GM18909 (cell line): ENCODE measurements around the gene MDC1.
A peak's percentile ranks its signal among the peaks of the same experiment; 100 is the strongest.

ENCODE experiments used
- ATAC-seq: cut with Tn5 transposase; IDR thresholded peaks from one replicate; pipeline ENCODE4 v1.9.1; 2021; ENCODE audit warnings: mild to moderate bottlenecking; ENCODE audit not compliant: unreplicated experiment, poor library complexity

The MDC1 gene

DNA sequence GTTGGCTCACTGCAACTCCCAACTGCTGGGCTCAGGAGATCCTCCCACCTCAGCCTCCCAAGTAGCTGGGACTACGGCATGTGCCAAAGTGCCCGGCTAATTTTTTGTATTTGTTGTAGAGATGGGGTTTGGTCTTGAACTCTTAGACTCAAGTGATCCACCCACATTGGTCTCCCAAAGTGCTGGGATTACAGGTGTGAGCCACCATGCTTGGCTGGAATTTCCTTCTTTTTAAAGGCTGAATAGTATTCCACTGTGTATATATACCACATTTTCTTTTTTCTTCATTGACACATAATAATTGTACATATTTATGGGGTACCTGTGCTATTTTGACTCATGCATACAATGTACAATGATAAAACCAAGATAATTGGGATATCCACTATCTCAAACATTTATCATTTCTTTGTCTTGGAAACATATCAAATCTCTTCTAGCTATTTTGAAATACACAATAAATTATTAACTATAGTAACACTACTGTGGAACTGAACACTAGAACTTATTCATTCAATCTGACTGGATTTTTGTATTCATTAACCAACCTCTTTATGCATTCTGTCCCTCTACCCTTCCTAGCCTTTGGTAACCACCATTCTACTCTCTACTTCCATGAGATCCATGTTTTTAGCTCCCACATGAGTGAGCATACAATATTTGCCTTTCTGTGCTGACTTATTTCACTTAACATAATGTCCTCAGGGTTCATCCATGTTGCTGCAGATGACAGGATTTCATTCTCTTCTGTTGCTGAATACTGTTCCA, 7.8 kb downstream of the MDC1 start:
- no peak for ATAC-seq

DNA sequence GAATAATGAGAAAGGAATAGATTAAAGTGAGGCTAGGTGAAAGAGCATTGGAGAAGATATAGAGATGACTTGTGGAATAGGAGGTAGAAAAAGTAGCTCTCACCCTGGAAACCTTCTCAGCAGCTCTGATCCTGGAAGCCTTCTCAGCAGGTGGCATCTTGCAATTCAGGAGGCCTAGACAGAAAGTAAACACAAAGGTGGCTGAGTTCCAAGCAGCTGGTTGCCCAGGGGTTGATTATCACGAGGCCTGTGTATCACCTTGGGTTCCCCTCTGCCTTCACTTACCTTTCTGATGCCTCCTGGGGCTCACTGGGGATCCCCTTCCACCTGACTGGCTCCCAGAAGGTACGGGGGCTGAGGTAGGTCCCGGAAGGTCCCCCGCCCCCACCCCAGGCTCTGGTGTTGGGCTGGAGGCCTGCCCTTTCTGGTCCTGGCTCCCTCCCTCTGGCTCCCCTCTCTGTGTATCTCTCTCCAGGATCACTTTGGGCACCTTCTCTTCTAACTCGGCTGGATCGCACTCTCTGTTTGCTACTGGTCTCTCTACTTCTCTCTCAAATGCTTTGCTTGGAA, 9.7 kb downstream of the MDC1 start:
- ATAC-seq: no peak

DNA sequence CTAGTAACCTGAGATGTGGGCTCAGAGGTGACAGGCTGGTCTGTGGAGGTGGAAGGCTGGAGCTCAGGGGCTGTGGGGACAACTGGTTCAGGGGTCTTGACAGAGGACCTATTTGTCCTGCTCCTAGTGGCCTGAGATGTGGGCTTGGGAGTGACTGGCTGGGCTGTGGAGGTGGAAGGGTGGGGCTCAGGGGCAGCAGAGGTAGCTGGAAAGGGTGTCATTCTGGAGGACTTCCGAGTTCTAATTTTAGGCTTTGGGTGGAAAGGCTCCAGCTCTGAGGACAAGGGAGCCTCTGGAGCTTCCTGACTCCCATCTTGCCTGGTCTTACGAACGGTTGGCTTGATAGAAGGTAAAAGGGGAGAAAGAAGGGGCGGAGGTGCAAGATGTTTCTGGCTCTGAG, 11.5 kb downstream of the MDC1 start:
- no peak for ATAC-seq

DNA sequence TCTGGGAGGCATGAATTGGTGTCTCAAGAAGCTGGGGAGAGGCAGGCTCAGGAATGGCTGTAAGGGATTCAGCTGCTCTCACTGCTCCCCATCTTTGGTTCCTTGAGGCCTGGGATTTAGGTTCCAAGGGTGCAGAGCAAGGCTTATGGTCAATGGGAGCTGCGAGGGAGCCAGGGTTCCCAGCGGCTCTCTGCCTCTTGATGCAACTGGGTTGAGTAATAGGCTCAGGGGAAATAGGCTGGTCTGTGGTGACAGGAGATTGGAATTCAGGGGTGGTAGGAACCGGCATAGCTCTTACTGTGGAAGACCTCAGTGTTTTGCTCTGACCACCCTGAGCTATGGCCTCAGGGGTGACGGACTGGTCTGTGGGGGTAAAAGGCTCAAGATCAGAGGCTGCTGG, 13.3 kb downstream of the MDC1 start:
- no peak for ATAC-seq

DNA sequence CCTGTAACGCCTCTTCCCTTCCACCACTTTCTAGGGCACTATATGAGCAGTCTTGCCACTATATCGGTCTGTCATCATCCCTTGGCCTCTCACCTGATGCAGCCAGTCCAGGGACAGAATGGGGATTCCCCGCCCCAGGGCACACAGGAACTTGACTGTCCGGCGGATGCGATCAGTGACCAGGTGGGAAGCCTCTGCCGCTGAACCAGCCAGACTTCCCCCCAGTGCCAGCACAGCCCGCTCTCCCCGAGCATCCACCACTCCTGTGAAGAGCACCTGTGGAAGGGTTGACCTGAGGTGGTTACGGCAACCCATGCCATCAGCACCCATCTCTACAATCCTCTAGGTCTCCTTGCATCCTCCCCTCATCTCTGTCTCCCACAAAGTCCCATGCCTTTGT, 14.1 kb downstream of the MDC1 start:
- ATAC-seq: no peak

DNA sequence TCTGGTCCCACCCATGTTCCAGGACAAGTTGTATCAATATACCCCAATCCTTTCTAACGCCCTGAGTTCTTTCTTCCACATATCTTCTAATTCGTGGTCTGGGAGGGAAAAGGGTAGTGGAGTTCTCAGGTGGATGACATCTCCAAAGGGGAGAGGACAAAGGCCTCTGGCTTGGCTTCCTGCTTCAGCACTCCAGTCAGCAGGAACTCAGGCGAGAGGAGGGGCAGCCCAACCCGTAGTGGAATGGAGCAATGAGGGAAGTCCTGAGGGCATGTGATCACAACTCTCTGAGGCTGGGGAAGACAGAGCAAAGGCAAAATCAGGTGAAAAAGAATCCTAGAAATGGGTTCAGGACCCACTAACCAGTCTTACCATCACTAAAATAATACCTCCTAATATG, 16.7 kb downstream of the MDC1 start:
- no peak for ATAC-seq

DNA sequence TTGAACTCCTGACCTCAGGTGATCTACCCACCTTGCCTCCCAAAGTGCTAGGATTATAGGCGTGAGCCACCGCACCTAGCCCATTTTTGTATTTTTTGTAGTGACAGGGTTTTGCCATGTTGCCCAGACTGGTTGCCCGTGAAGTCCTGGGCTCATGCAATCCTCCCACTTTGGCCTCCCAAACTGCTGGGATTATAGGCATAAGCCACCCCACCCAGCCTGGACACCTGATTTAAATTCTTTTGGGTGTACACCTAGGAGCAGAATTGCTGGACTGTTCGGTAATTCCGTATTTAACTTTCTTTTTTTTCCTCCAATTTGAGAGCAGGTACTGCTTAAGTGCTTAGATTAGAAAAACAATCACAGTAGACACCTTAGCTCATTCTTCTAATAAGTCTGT, 20.6 kb downstream of the MDC1 start:
- ATAC-seq: no peak

DNA sequence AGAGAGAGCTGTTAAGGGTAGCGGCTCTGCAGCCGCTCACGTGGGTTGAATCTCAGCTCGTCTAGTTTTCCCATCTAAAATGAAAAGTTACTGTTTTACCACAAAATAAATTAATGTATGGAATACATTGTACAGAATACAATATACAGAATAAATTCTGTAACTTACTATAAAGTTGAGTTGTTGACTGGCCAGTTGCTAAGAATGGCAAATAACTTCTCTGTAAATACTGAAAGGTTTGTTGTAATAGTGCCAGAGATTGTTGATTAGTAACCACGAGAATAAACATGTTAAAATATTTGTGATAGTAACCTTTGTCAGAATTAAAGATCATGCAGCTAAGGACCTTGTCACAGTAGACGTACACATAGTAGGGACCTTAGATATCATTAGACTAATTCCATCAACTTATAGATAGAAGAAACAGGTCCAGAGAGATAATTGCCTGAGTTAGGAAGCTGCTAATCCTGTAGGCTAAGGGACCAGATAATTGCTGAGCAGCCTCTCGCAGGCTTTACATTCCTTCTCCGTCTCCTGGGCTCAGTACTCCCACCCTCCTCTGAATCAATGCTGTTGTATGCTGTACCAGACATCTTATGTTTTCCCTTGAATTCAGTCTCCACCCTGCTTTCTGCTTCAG, 25.8 kb downstream of the MDC1 start:
- no peak for ATAC-seq

DNA sequence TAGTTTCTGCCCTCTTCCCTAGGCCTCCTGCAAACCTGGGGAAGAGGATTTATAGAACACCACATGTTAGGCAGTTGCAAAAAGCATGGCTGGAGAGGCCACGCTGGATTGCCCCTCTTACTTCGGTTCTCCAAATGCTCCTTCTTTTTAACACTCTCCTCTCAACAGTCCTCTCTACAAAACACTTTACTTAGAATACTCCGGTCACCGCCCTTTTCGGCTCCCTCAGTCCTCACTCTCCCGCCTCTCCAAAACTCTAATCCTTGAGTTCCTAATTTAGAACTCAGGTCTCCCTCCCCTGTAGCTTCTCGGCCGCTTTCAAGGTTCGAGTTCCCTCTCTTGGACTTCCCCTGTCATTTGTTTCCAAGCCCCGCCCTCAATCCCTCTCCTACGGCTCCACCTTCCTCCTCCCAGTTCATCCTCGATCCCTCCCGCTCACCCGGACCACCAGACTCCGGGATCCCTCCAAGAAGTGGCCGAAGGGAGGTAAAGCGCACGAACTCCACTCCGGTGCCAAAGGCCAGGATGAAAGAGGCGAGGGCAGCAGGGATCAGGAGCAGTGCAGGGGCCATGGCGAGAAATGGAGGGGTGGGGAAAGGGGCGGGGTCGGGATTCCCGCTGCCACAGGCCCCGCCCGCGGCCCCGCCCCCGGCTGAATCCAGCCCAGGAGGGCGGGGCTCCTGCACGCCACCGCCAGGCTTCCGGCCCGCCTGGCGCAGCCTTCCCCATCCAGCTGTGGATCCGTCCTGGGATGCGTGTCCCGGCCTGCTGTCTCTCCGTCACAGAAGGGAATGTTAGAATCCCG, 26.5 kb downstream of the MDC1 start, which contains the start of gene NRM:
Gene NRM, minus strand, starts transcription at position 582 of the 805 bp plus-strand sequence. Its CDS starts 10 bp downstream, at position 572.
- ATAC-seq: peak; percentile 28

DNA sequence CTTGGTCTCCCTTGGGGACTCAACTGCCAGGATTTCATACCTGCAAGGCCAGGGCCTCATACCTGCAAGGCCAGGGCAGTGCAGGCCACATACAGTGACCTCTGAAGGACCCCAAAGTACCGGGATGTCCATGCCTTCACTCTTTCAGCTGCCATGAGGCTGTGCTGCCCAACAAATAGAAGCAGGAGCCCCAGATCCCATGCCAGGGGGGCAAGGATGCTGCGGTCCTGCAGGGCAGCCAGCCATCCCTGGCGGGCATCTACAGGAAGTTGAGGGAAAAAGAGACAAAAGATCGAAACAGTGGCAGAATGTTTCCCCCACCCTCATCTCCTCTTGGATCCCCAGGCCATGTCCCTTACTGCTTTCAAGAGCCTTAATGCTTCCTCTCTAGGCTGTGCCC, 27.1 kb downstream of the MDC1 start:
- no peak for ATAC-seq

DNA sequence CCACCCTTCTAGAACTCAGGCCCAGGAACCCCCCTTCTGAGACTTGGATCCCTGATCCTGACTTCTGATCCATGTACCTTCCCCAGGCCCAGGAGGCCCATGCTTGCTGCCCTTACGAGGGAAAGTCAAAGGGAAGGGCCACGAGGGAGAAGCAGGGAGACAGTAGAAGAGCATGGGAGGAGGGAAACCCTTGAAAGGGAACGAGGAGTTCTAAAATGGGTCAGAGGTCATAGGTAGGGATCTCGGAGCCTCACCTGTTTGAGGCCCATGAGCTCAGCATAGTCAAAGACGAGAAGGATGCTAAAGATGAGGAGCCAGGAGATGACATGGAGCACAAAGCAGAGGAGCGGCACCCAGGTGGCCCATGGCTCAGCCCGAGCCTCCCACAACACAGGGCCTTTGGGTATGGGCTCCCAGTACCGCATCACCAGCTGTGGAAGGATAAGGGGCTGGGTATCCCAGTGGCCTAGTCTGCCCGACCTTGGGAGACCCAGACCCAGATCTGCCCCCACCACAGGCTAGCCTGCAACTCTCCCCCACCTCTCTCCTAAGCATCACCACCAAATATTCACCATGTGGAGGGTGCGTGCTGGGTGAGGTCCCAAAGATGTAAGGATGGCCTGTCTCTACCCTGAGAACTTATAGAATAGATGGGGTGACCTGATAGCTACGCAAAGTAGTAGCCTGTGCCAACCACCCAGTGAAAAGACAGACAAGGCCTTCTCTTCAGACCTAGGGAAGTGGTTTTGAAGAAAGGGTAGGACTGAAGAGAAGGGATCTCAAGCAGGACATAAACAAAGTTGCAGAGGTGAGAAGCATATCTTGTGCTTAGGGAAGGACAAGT, 27.8 kb downstream of the MDC1 start:
- no peak for ATAC-seq

DNA sequence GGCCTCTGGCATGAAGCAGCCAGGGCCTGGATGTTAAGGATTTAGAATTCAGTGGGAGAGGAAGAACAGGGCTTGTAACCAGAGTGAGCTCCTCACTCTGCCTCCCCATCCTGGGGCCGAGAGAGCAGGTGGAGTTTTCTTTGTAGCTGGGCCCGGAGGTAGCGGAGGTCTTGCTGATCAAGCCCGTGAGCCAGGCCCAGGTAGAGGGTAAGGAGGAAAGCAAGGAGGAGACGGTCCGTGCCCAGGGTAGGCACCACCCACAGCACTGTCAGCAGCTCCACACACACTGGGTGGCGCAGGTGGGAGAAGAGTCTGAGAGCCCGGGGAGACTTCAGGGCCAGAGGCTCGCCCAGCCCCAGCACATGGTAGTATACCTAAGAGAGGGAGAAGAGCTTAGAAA, 28.5 kb downstream of the MDC1 start:
- ATAC-seq: no peak

DNA sequence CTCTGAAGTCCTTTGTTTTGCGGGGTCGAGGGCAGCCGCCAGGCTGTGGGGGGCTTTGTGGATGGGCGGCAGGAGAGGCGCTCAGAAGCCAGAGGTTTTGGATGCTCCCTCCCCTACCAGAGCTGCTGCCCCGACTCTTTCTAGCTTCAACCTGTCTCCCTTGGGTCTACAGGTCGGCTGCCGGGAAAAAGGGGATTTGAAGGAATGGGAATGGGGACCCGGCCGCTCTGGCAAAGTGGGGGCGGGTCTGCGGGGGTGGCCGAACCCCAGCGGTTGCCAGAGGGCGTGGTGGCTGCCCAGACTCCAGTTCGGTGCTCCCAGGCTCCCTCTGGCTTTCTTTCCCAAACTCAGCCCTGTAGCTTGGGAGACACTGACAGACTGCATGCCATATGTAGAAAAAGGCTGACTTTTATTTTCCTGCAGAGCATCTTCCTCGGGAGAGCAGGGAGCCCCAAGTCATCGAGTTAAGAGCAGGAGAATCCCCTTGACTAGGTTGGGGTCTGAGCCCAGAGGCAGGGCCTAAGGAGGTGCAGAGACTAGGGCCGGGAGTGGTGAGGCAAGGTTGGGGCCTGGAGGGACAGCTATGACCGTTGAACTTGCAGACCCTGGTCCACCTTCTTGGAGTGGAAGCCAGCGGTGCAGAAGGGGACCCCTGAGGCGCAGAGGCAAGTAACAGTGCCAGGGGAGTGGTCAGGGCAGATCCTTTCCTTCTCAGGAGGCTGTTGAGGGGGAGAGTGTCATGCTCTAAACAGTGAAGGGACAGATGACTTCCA, 29.2 kb downstream of the MDC1 start:
- no peak for ATAC-seq

DNA sequence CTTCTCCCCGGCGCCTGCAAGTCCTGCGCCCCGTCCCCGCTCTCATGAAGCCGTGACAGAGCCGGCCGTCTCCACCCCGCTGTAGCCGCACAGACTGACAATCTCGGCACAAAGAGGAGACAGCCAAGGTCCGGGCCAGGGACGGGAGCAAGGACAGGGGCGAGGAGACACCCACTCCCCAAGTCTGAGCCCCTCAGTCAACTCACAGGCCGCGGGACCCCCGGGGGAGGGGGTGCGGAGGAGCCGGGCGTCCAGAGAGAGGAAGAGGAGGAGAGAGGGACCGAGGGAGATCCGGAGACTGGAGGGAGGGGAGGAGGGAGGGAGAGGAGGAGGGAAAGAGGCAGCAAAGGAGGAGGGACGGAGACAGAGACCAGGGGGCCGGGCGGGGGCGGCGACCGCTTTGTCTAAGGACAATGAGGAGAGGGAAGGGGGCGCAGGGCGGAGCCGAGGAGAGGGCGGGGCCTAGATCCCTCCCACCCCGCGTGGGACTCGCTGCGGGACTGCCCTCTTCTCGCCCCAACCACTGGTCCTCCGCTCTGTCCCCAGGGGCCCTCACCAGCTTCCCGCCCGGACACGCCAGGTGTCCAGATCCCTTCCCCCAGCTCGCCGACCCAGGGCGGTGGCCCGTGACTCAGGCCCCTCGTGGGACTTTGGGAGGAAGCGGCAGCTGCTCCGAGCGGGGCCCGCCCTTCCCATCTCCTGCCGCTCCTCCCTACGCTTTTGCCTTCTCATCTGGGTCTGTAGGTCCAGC, 30.0 kb downstream of the MDC1 start:
- ATAC-seq: peak; percentile 50

DNA sequence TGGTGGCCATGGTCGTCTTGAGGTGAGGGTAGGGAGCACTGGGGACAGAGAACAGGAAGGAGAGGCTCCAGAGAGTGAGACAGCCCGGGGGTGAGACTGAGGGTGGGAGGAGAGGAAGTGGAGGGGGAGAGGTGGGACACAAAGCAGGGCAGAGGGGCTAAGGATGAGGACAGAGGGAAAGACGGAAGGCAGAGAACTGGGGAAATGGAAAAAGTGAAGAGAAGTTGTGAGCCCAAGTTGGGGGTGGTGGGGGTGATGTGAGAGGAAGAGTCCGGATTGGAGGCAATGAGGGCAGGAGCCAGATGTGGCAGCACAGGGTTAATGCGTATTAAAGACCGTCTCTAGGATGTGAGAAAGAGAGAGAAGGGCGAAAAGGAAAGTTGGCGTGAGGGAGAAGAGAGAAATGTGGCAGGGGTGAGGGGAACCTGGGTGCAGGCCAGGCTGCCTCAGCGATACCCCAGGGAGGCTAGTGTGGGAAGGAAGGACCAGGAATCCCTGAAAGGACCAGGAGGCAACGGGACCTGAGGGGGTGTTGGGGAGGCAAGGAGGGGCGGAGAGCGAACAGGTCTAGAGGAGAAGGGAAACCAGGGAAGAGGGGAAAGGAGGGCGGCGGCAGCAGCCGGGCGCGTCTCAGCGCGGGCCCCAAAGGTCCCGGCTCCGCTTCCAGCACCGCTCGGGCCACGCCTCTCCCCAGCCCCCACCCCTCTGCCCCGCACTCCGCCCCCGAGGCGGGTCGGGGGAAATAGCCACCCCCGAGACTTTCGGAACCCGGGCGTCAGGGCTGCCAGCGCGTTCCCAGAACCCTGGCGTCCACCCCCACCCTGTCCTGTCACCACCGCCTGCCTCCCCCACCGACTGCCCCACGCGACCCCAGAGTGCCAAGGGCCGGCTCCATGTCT, 30.8 kb downstream of the MDC1 start, which contains the start of gene PPP1R18:
Gene PPP1R18, minus strand, starts transcription at position 637 of the 899 bp plus-strand sequence. Its CDS starts 627 bp downstream, at position 10.
- no peak for ATAC-seq

DNA sequence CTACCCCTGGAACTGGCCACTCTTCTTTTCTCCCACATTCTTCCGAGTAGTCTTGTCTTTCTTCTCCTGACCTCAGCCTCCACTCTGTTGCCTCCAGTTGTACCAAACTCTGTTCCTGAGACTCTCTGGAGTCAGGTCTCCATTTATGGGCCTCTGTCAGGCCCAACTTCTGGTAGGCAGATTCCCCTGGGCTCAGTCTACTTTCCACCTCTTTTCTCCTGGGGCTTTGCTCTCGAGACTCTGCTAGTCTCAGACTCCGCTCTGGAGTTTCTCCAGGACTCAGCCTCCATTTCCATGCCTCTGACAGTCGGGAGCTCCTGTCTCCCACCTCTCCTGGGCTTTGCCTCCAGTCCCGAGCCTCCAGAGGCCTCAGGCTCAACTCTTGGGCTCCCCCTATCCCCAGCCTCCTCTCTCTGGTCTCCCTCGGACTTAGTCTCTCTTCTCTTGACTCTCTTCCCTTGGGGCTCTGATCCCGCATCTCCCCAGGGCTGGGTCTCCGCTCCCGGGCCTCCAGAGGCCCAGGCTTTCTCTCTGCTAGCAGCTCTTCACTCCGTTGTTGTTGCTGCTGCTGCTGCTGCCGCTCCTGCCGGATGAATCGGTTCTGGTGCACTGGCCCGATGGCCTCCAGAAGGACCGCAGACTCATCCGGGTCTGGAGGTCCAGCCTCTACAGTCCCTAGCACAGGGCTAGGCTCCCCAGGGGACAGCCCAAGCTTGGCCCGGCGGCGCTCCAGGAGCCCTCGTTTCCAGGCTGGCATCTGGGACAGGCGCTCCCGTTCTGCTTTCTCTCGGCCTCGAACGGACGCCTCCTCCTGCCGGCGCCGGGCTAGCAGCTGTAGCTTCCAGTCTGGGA, 31.7 kb downstream of the MDC1 start:
- no peak for ATAC-seq
